GM13977 (cell line): ENCODE measurements around the gene AMBP.

Experiments used
- DNase-seq: peaks from one replicate; pipeline ENCODE4 v3.0.0; 2012; ENCODE audit warnings: low spot score
- CTCF ChIP-seq: IDR thresholded peaks from 2 replicates; pipeline ENCODE4 v1.5.1; 2012; ENCODE audit warnings: mild to moderate bottlenecking, control low read depth; ENCODE audit not compliant: insufficient read depth; ENCODE audit errors: extremely low read depth, missing control alignments
- in situ Hi-C: fragments of 300-500 bp; cut with MboI; formaldehyde crosslinking; loops from one replicate; pipeline ENCODE4 v1.12.0; 2022; ENCODE audit warnings: low sequenced_read_pairs, low pct_unique_long_range_greater_than_20kb, mixed read lengths, inconsistent platforms; ENCODE audit not compliant: unreplicated experiment

Gene AMBP

GRCh38 chr9:114096866-114097612 lies 18.9 kb upstream of the AMBP start:
- no peak for DNase-seq
- no peak for TF ChIP-seq CTCF
- in situ Hi-C loops = no loop called here

DNA sequence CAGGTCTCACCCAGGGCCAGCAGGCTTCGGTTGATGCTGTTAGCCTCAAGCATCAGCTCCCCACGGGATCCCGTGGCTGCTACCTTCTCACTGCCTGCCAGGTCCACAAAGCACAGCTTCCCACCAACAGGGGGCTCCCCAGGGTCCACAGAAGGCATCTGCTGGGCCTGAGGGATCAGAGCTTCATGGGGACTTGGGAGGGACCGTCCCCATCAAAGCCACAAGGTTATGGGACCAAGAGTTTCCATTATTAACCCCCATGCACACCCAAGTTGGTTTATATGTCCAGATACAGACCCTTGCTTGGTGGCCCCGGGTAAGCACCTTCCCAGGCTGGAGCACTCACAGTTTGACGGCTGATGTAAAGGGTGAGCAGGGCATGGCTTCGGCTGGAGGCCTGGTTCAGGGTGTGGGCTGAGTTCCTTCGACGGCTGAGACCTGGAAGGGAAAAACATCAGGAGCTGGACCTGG lies 18.0 kb upstream of the AMBP start:
- in situ Hi-C loops = no loop called here
- no peak for TF ChIP-seq CTCF
- no peak for DNase-seq

GRCh38 chr9:114094971-114095370 lies 16.9 kb upstream of the AMBP start:
- in situ Hi-C loops = no loop called here
- no peak for TF ChIP-seq CTCF
- no peak for DNase-seq

DNA sequence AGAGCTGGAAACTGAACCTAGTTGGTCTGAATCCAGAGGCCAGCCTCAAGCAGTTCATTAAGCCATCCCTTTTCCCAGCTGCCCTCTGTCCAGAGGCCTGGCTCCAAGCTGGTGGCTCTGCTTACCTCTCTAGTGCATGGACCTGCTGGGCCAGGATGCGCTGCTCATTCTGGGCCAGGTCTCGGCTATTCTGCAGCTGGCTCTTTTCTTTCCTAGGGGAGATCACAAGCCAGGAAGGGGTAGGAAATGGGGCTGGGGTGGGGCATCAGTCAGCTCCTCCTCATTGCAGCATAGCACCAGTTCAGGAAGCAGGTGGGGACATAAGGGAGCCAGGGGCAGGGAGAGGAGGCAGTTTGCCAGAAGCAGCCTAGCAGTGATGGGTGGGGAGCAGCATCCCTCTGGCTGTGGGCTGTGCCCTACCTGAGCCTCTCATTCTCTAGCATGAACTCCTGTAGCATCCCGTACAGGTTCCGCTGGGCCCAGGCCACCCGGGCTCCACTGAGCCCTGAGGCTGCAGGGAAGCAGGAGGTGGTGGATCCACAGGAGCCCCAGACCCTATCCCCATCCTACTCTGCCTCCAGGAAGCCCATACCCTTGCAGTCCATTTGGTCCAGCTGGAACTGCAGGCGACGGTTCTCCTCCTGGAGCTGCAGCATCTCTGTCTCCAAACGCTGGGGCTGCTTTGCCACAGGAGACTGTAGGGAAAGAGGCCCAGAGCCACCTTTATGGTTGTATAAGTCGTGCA lies 15.8 kb upstream of the AMBP start:
- TF ChIP-seq CTCF = no peak
- peak; percentile 16 for DNase-seq
- in situ Hi-C loops = no loop called here

DNA sequence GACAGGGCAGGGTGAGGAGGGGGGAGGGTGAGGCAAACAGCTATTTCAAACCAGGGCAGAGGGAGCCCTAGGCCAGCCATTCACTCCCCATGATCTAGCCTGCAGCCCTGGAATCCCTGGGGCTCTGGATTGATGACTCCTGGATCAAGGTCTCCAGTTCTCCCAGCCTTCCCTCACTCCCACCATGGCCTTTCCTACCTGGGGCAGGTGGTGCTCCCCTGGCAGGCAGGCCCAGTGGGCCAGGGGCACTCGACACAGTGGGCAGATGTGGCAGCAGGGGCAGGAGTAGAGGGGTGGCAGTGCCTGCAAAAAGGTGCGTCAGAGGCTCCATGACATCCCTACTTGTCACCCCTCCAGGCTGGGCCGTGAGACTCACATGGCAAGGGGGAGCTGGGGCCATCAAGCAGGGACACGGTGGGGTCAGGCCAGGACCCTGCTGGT lies 15.0 kb upstream of the AMBP start:
- DNase-seq = peak; percentile 13
- in situ Hi-C loops = no loop called here
- TF ChIP-seq CTCF = no peak

DNA sequence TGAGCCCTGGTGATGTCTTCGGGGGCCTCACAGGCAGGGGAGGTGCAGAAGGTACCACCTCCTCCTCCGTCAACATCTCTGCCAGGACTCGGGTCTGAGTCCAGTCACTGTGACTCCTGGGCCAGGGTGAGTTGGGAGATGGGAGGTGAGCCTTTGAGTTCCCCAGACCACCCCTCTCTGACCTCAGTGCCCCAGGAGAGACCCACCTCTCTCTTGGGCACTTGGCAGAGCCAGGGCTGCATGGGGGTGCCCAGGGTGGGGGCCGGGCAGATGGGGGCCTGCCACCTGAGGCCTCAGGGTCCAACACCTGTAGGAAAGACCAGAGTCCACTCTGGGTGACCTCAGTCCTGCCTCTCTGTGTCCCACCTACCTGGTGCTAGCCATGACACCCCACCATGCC lies 14.2 kb upstream of the AMBP start:
- in situ Hi-C loops = no loop called here
- DNase-seq = peak; percentile 4
- no peak for TF ChIP-seq CTCF
